Parathyroid adenoma (tissue), 2 donors: ENCODE measurements around the gene SHF.

Source experiments
- H2AFZ ChIP-seq: fragments of 300-600 bp; sonication (generic); one replicate; pipeline ENCODE4 v1.7.0; 2017; ENCODE audit warnings: antibody characterized with exemption, mild to moderate bottlenecking
- H3K27ac ChIP-seq: fragments of 300-600 bp; sonication (generic); one replicate; pipeline ENCODE4 v1.7.0; 2017
- H3K27me3 ChIP-seq: fragments of 300-600 bp; sonication (generic); one replicate; pipeline ENCODE4 v1.7.0; 2017; ENCODE audit warnings: low read length; ENCODE audit not compliant: control insufficient read depth, insufficient read depth
- H3K36me3 ChIP-seq: fragments of 300-600 bp; sonication (generic); one replicate; pipeline ENCODE4 v1.7.0; 2017; ENCODE audit warnings: low read length; ENCODE audit not compliant: control insufficient read depth, insufficient read depth
- H3K4me1 ChIP-seq: fragments of 300-600 bp; sonication (generic); one replicate; pipeline ENCODE4 v1.7.0; 2017; ENCODE audit warnings: control low read depth
- H3K4me2 ChIP-seq: fragments of 300-600 bp; sonication (generic); one replicate; pipeline ENCODE4 v1.7.0; 2017; ENCODE audit warnings: low read length
- H3K4me3 ChIP-seq: fragments of 300-600 bp; sonication (generic); one replicate; pipeline ENCODE4 v1.7.0; 2017; ENCODE audit warnings: low read depth, low read length
- H3K79me2 ChIP-seq: fragments of 300-600 bp; sonication (generic); one replicate; pipeline ENCODE4 v1.7.0; 2017; ENCODE audit warnings: control low read depth
- H3K9ac ChIP-seq: fragments of 300-600 bp; sonication (generic); one replicate; pipeline ENCODE4 v1.7.0; 2017; ENCODE audit warnings: mild to moderate bottlenecking
- H3K9me3 ChIP-seq: fragments of 300-600 bp; sonication (generic); one replicate; pipeline ENCODE4 v1.7.0; 2017; ENCODE audit warnings: low read length; ENCODE audit not compliant: control insufficient read depth
- TF ChIP-seq, protein P1 (sequence below): fragments of 300-600 bp; sonication (generic); IDR thresholded peaks from one replicate; pipeline ENCODE4 v1.7.0; 2017; ENCODE audit warnings: antibody characterized with exemption, mild to moderate bottlenecking
- donor health status: primary hyperparathyroidism.

SHF gene

DNA sequence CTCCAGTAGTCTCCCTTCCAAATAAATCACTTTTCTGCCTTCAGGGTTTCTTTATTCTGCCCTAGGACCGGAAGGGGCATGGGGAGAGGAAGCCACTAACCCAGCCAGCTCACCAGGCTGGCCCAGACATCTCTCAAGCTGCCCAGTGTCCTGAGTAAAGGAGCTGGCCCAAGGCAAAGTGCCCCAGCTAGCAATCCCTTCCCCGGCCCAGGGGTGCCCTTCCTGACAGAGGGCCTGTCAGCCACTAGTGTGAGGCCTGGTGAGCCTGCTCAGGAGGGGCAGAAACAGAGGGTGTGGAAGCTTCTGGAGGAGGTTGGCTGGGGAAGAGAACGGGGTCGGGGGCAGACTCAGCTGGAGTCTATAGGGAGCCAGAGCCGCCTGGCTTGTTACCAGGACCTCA lies 22.2 kb downstream of the SHF start:
- no peaks in the 10 kb centered on the region for H3K79me2 ChIP-seq
- H2AFZ ChIP-seq, result no peak overlapping the region
- H3K36me3 ChIP-seq, result no peaks in the 10 kb centered on the region
- no peaks in the 10 kb centered on the region for H3K27me3 ChIP-seq
- no peaks in the 10 kb centered on the region for H3K4me1 ChIP-seq
- H3K4me3 ChIP-seq, result no peak overlapping the region
- no peak overlapping the region for H3K4me2 ChIP-seq
- no peaks in the 10 kb centered on the region for H3K9me3 ChIP-seq
- H3K27ac ChIP-seq, result no peak overlapping the region
- TF ChIP-seq, protein P1, sequence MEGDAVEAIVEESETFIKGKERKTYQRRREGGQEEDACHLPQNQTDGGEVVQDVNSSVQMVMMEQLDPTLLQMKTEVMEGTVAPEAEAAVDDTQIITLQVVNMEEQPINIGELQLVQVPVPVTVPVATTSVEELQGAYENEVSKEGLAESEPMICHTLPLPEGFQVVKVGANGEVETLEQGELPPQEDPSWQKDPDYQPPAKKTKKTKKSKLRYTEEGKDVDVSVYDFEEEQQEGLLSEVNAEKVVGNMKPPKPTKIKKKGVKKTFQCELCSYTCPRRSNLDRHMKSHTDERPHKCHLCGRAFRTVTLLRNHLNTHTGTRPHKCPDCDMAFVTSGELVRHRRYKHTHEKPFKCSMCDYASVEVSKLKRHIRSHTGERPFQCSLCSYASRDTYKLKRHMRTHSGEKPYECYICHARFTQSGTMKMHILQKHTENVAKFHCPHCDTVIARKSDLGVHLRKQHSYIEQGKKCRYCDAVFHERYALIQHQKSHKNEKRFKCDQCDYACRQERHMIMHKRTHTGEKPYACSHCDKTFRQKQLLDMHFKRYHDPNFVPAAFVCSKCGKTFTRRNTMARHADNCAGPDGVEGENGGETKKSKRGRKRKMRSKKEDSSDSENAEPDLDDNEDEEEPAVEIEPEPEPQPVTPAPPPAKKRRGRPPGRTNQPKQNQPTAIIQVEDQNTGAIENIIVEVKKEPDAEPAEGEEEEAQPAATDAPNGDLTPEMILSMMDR, result no peak
- no peak overlapping the region for H3K9ac ChIP-seq

DNA sequence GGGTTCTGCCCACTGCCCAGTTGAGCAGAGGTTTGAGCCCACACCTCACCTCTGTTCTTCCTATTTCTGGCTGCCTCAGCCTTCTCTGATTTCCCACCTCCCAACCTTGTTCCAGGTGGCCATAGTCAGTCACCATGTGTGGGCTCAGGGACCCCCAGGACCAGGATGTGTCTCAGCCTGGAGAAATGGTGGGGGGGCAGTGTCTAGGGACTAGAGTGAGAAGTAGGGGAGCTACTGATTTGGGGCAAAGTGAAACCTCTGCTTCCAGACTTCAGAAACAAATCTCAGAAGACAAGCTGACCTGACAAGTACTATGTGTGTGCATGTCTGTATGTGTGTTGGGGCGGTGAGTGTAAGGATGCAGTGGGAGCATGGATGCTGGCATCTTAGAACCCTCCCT lies 22.9 kb downstream of the SHF start:
- no peak overlapping the region for H3K27ac ChIP-seq
- no peaks in the 10 kb centered on the region for H3K9me3 ChIP-seq
- H3K4me3 ChIP-seq, result no peak overlapping the region
- H3K36me3 ChIP-seq, result no peaks in the 10 kb centered on the region
- no peaks in the 10 kb centered on the region for H3K27me3 ChIP-seq
- H3K4me2 ChIP-seq, result no peak overlapping the region
- no peak overlapping the region for H3K9ac ChIP-seq
- TF ChIP-seq, protein P1, result no peak
- no peaks in the 10 kb centered on the region for H3K4me1 ChIP-seq
- H2AFZ ChIP-seq, result no peak overlapping the region
- H3K79me2 ChIP-seq, result no peaks in the 10 kb centered on the region

DNA sequence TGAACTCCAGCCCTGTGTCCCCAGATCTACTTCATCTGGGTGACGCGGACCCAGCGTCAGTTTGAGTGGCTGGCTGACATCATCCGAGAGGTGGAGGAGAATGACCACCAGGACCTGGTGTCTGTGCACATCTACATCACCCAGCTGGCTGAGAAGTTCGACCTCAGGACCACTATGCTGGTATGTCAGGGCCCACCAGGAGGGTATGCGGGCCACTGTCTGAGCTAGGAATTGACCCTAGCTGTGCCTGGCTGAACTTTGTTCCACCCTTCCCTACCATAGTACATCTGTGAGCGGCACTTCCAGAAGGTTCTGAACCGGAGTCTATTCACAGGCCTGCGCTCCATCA lies 24.3 kb downstream of the SHF start:
- H3K36me3 ChIP-seq, result no peaks in the 10 kb centered on the region
- H3K79me2 ChIP-seq, result no peaks in the 10 kb centered on the region
- no peak overlapping the region for H3K4me2 ChIP-seq
- H3K9ac ChIP-seq, result no peak overlapping the region
- no peak overlapping the region for H2AFZ ChIP-seq
- no peaks in the 10 kb centered on the region for H3K4me1 ChIP-seq
- H3K27me3 ChIP-seq, result no peaks in the 10 kb centered on the region
- TF ChIP-seq, protein P1, result no peak
- no peaks in the 10 kb centered on the region for H3K9me3 ChIP-seq
- H3K4me3 ChIP-seq, result no peak overlapping the region
- H3K27ac ChIP-seq, result no peak overlapping the region

DNA sequence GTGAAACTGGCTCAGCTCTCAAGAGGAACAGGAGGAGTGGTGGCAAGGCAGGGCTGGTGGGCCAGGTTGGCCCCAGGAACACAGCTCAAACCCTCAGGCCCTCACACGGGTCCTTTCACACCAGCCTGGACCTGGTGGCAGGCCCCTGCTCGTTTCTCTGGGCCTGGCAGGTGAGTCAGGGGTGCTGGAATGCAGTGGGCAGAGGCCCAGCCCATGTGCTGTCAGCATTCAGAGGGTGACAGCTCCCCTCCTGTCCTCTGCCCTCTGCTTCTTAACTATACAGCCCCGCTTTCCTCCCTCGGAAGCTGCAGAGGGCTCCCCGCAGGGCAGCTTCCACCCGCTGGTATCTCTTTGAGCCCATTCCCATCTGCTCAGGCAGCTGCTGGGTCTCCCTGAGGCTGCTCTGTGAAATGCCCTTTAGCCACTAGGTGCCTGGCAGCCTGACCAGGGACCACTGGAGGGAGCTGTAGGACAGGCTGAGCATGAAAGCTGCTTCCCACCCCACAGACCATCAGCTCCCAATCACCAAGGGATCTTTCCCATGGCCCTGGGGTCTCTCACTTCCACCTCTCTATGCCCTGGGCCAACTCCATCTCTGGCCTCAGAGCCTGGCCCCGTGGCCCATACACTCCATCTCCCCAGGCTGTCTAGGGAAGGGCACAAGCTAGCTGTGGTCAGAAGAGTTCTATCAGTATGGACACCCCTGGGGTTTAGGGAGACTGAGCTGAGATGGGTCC lies 24.8 kb downstream of the SHF start:
- Histone ChIP-seq H3K79me2 (no peaks in the 10 kb centered on the region), H3K9ac (no peak overlapping the region), H3K27ac (no peak overlapping the region), H3K27me3 (no peaks in the 10 kb centered on the region), H3K4me2 (no peak overlapping the region), H3K9me3 (no peaks in the 10 kb centered on the region), H3K36me3 (no peaks in the 10 kb centered on the region), H3K4me3 (no peak overlapping the region), H2AFZ (no peak overlapping the region), H3K4me1 (no peaks in the 10 kb centered on the region)
- TF ChIP-seq, protein P1, result peak; percentile 68

DNA sequence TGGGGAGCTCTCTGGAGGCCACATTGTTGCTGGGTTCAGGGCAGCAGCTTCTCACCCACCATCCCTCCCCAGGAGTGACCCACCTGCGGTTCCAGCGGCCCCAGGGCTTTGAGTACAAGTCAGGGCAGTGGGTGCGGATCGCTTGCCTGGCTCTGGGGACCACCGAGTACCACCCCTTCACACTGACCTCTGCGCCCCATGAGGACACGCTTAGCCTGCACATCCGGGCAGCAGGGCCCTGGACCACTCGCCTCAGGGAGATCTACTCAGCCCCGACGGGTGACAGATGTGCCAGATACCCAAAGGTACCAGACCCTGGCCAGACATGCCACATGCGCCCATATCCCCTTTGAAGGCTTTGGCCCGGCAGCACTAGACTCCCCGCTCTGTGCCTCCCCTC lies 26.1 kb downstream of the SHF start:
- TF ChIP-seq, protein P1, result no peak
- no peaks in the 10 kb centered on the region for H3K27me3 ChIP-seq
- no peaks in the 10 kb centered on the region for H3K4me1 ChIP-seq
- H3K36me3 ChIP-seq, result no peaks in the 10 kb centered on the region
- H3K9ac ChIP-seq, result no peak overlapping the region
- no peaks in the 10 kb centered on the region for H3K79me2 ChIP-seq
- H3K9me3 ChIP-seq, result no peaks in the 10 kb centered on the region
- no peak overlapping the region for H3K4me2 ChIP-seq
- no peak overlapping the region for H2AFZ ChIP-seq
- H3K4me3 ChIP-seq, result no peak overlapping the region
- H3K27ac ChIP-seq, result no peak overlapping the region
